LHCN-M2 (cell line): ENCODE data around the gene C18orf63. TPM values are rescaled to one million over a fixed set of nuclear protein-coding genes. Genes with fewer than 3 reads are reported as not detected.
"Not testable (repeated sequence)": the region's sequence is repeated elsewhere in the genome, so short reads cannot be mapped to it uniquely, and the experiment has no call there.

ENCODE experiments used
- DNase-seq: peaks from one replicate; pipeline ENCODE4 v3.0.0-alpha.2; 2012; ENCODE audit warnings: low read depth
- total RNA-seq: library from RNA; depleted of rRNA; stranded (reverse); fragments of >200 nt; gene quantifications from 2 replicates; pipeline ENCODE4 v1.2.3, GENCODE V29; 2014

Gene C18orf63
- total RNA-seq, 1 experiment from 2014 or later, result not detected

GRCh38 chr18:74326791-74327190, 11.2 kb downstream of the C18orf63 start:
- not testable (repeated sequence) for DNase-seq

- peak; percentile 24 for DNase-seq
Measured at GRCh38 chr18:74328206-74328605, 12.6 kb downstream of the C18orf63 start.

- DNase-seq, result no peak
Measured at GRCh38 chr18:74329688-74330205, 14.1 kb downstream of the C18orf63 start.

GRCh38 chr18:74331404-74331803, 15.8 kb downstream of the C18orf63 start:
- peak; percentile 57 for DNase-seq

- no peak for DNase-seq
Measured at GRCh38 chr18:74333091-74333490, 17.5 kb downstream of the C18orf63 start.

- DNase-seq, result no peak
Measured at GRCh38 chr18:74334242-74334893, 18.7 kb downstream of the C18orf63 start.

- DNase-seq, result no peak
Measured at GRCh38 chr18:74336656-74337055, 21.0 kb downstream of the C18orf63 start.

- DNase-seq, result no peak
Measured at GRCh38 chr18:74337155-74337911, 21.7 kb downstream of the C18orf63 start.

GRCh38 chr18:74337912-74338309, 22.3 kb downstream of the C18orf63 start:
- DNase-seq, result no peak

GRCh38 chr18:74342416-74343043, 26.9 kb downstream of the C18orf63 start:
- peak; percentile 44 for DNase-seq

GRCh38 chr18:74346206-74346605, 30.6 kb downstream of the C18orf63 start:
- no peak for DNase-seq

GRCh38 chr18:74348581-74348980, 32.9 kb downstream of the C18orf63 start:
- no peak for DNase-seq

GRCh38 chr18:74351354-74351753, 35.7 kb downstream of the C18orf63 start:
- peak; percentile 74 for DNase-seq

GRCh38 chr18:74353169-74353775, 37.6 kb downstream of the C18orf63 start:
- DNase-seq, result peak; percentile 64

GRCh38 chr18:74356959-74357358, 41.3 kb downstream of the C18orf63 start:
- no peak for DNase-seq

- no peak for DNase-seq
Measured at GRCh38 chr18:74360852-74361655, 45.4 kb downstream of the C18orf63 start.

- no peak for DNase-seq
Measured at GRCh38 chr18:74367905-74368304, 52.3 kb downstream of the C18orf63 start.

GRCh38 chr18:74368901-74369705, 53.5 kb downstream of the C18orf63 start:
- DNase-seq, result no peak

GRCh38 chr18:74370115-74370514, 54.5 kb downstream of the C18orf63 start:
- no peak for DNase-seq

- no peak for DNase-seq
Measured at GRCh38 chr18:74373428-74373827, 57.8 kb downstream of the C18orf63 start.
